Stimulated activated CD4-positive, alpha-beta T cell treated with anti-CD3 and anti-CD28 coated beads, Interleukin-4, amount 100 ng/mL, for 4 hours (primary cell): Measurements from ENCODE around the gene BRINP3.

Experiments
- DNase-seq, 2 experiments: peaks; one replicate each; pipeline ENCODE4 v3.0.0-alpha.2; 2020

BRINP3 gene

DNA sequence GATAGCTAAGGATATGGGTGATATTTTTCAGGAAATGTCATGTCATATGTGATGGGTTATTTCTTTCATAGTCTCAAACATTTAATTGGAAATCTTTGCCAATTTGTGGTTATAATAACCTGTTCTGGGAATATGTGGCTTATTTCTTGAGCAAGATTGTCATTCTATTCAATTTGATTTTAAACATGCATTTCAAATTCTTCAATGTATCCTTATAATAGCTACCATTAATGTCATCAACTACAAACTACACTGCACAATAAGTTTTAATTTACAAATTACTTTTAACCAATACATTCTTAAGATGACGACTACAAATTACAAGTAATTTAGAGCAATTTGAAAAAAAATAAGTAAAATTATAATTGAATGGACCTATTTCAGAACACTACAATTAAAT lies 164.9 kb downstream of the BRINP3 start:
- no peak for DNase-seq

DNA sequence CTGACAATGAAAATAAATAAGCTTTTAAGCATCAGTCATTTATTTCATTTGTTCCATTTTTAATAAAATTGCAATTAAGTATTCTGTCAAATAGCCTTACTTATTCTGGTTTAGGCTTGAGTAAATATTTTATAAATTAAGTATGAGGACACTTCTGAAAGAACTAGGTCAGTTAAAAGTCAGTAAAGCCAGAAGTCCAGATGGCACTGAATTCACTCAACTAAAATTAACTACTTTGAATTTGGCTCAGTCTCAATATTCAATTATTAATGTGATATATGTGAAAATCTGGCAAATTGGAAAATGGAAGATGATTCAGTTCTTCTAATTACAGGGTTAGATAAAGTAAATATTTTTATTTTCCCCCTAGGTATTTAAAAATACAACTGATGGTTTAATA lies 174.2 kb downstream of the BRINP3 start:
- DNase-seq, result no peak

DNA sequence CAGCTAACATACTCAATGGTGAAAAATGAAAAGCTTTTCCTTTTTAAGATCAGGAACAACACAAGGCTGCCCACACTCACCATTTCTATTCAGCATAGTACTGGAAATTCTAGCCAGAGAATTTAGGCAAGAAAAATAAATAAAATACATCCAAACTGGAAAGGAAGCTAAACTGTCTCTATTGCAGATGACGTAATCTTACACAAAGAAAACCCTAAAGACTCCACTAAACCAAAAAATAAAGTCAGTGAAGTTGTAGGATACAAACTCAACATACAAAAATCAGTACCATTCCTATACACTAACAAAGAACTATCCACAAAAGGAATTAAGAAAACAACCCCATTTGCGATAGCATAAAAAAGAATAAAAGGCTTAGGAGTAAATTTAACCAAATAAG lies 181.2 kb downstream of the BRINP3 start:
- DNase-seq, result no peak

DNA sequence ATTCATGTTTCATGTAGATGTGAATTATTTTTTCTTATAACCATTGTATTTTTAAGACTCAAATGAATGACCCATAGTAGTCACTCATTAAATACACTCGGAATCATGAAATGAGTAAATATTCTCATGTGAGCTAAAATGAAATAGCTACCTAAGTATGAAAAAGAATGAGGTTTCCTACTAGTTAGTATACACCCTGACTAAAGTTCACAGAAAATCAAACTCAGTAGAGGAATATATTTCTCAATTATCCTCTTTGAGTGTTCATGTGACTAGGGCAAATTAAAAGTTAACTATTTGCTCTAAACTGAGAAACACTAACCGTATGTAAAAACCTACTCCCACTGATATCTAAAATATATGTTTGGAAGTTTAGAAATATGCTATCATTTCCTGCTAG lies 187.8 kb downstream of the BRINP3 start:
- DNase-seq, result no peak

DNA sequence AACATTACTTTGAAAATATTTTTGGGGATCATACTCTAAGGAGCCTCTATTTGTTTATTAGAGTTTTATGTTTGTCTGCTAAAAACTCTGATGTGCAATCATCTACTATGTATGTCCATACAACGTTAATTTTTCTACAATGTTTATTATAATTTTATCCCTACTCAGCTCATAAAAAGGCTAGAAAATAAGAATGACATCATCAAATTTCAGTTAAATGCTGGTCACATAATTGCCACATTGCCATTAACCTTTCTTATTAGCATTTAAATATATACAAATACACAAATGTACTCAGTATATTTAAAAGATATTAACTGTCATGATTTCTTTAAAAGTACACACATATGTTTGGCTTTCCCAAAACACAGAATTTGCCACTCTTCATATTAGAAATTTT lies 191.6 kb downstream of the BRINP3 start:
- DNase-seq, result no peak

DNA sequence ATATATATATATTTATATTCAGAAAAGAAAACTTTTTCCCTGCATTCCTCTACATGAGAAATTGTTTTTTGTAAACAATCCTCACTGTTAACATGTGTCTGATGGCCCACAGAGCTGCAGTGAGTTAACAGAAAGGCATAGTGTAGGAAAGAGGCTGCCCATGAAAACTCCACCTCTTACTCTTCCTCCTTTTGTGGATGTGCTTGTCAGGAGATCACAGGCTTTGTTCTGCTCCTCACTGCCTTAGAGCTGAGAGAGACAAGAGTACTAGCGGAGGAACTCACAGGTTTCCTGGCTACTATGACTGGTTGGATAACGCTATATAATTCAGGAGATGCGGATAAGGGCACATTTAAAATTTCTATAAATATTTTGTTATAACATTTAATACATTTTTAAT lies 200.6 kb downstream of the BRINP3 start:
- DNase-seq, result no peak

DNA sequence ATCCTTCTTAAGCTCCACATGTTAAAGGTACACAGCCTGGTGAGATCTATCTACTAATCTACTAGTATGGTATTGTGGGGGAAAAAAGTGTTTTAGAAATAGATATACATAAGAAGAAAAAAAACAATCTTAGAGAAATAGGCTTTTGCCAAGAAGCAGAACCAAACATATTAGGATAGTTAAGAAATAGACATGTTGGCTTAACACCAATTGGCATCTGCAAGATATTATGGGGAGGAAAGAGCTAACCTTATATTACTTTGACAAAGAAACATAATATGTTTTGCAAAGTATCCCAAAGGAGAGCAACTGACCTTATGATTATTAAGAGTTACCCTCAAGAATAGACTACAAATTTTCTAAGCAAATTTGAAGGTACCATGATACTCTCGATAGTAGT lies 202.9 kb downstream of the BRINP3 start:
- no peak for DNase-seq

DNA sequence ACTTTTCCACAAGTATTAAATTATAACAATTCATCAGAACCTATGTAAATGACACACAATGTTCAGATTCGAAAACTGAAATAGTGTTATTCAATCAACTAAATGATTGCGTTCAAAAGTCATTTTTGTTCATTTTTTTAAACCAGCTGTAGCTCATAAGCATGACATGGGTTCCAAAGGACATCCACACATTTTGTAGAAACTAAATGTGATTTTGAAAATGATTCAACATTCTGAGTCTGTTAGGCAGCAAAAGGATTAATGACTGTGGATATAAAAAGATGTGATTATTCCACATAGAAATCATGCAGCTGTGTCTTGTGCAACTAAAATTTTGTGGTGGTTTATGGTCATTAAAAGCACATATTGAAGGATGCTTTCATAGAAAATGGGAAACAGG lies 204.5 kb downstream of the BRINP3 start:
- no peak for DNase-seq

DNA sequence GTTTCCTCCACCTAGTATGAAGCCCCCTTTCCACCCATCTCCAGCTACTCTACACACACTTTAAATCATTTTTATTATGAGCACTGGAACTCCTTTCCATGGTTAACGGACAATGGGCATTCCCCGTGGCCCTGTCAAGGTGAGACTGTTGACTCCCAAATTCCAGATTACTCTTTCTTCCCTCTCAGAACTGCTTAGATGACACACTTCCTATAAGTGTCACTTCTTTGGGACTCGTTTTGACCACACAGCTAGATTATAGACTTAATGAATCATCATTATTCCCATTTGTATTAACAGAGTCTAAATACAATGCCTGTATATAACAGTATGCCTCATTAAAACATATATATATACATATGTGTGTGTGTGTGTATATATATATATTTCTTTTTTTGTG lies 215.1 kb downstream of the BRINP3 start:
- DNase-seq, result no peak

DNA sequence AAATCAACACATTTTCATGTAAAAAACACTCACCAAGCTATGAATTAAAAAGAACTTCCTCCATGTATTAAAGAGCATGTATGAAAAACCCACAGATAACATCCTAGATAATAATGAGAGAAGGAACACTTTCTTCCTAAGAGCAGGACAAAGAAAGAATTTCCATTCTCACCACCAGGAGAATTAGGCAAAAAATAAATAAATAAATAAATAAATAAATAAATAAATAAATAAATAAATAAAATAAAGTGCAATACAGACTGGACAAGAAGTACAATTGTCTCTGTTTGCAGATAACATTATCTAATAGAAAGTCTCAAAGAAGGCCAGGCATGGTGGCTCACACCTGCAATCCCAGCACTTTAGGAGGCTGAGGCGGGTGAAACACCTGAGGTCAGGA lies 218.2 kb downstream of the BRINP3 start:
- no peak for DNase-seq

DNA sequence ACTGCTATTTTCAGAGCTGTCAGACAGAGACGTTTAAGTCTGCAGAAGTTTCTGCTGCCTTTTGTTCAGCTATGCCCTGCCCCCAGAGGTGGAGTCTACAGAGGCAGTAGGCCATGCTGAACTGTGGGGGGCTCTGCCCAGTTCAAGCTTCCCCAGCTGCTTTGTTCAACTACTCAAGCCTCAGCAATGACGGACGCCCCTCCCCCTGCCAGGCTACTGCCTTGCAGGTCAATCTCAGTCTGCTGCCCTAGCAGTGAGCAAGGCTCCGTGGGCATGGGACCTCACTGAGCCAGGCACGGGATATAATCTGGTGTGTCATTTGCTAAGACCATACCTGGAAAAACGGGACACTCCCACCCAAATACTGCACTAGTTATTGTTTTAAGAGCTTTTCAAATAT lies 219.7 kb downstream of the BRINP3 start:
- no peak for DNase-seq

DNA sequence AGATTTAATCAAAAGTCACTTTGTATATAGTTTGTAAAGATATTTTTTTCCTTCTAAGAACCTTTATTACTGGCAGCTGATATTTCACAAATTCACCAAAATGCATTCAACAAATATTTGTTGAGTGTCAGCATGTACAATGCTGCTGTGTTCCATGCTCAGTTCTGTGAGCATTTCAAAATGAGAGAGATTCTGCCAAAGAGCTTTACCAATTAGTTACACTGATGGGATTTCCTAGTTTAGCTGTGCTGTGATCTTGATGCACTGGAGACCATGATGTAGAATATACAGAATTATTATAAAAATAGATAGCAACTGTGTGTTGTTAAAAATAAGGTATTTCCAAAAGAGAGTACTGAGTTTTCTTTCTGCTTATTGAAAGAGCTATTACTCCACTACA lies 225.6 kb downstream of the BRINP3 start:
- DNase-seq, result no peak

DNA sequence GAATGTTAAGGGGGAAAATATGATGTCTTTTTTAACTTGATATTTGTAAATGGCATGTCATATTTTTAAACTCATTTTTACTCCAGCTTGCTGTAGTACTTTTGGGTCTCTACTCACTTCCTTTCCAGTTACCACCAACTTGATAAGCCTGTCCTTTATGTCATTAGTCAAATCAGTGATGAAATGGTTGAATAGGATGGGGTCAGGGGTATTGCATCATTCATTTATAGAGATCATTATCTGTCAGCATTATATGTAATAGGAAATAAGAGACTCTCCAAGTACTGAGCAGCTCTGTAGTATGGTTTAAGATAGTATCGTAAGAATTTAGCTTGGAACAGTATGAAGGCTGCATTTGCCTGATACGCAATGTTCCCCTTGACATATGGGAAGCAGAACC lies 227.3 kb downstream of the BRINP3 start:
- no peak for DNase-seq

DNA sequence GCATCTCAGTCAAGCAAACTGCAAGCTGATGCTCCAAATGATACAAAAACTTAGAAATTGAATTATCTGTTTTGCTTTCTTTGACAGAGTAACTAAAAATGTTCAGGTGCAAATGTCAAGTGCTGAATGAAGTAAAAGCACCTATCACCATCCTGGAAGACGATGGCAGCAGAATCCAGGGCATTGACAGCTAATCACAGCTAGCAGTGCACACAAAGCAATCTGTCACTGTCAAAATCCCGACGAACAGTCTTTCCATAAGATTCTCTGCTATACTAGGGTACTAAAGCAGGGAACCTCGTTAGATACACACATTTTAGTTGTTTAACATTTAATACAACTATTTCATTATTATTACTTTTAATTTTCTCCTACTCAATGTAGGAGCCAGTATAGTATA lies 233.3 kb downstream of the BRINP3 start:
- no peak for DNase-seq

DNA sequence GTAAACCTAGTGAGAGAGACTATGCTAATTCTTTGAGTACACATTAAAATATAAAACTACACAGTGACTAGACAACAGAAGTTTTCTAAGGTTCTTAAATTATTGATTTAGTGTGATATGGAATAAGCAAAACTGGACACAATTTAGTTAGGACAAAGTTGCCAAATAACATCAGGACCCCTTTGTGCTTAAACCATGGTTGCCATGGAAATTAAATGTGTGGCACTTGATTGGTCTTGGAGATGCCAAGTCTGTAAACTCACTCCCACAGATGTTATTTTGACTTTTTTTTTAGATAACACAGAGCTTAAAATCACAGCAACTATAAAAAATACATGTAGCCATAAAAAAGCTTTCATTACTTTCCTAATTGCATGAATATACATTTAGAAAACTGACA lies 234.6 kb downstream of the BRINP3 start:
- DNase-seq, result no peak

DNA sequence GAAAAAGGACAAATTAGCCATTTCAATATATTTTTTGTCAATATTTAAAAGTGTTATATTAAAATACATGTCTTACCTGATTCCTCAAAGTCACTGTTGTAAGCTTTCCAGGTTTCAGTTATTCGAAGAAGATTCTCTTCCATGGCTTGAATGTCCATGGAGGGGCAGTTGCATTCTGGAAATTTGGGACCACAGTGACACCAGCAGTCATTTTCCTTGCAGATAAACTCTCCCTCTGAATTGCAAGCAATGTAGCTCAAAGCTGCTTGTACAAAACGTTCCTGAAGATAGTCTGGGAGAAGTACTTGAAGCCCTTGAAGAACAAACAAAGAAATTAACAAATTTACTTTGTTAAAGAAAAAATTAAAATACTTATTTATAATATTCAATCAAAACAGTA lies 251.7 kb downstream of the BRINP3 start:
- no peak for DNase-seq

DNA sequence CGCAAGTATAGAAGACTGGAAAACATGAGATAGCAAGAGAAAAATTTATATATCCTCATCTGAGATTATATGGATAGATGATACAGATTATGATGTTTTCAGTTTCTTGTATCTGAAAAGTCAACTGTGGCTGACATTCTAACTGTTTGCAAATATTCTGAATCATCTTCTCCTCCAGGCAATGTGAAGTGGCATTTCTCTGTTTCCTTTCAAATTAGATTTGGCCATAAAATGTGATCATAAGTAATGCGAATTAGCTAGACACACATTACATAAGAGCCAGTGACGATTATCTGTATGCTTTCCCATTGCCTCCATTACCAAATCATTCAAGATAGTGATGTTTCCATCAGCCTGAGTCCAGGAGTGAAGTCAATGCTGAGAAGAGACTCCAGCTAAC lies 265.2 kb downstream of the BRINP3 start:
- no peak for DNase-seq

DNA sequence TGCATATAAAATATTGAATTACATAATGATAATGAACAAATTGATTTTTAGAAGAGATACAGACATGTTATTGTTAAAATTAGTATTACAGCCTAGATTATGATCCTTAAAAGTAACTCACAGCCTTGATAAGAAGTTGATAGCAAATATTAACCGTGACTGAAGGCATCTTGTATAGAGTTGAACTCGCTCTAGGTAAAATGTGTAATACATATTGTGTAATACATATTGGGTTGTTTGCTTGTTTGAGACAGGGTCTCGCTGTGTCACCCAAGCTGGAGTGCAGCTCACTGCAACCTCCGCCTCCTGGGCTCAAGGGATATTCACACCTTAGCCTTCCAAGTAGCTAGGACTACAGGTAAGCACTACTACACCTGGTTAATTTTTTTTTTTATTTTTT lies 269.9 kb downstream of the BRINP3 start:
- DNase-seq, result no peak

DNA sequence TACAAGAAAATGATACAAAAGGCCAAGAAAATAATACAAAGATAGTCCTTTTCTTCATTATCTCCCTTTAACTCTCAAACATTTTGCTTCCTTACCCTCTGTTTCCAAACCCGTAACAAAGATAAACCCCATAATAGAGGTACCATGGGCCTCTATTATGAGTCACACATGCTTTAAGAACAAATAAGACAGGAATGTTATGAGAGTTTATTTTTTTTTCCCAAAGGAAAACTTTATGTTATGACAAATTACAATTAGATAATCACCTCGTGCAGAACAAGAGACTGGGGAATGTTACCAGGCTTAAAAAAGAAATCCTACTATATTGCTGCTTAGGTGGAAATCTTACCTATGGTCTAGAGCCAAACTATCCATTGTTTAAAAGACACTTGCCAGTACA lies 272.0 kb downstream of the BRINP3 start:
- no peak for DNase-seq

DNA sequence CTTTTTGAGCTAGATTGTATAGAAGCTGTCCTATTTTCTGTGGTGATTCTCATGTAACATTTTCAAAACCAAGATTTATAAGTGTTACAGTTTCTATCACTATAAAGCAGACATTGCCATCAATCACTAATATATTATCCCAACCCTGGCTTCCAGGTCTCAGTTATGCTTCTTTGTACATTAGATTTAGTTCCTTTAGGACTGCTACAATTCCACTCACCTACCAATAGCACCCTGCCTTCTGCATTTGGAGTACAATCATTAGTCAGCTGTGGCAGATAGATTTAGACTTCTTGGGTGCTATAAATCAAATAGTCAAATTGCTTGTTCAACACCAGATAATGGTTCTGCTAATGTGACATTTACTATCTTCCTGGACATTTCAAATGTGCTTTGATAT lies 281.6 kb downstream of the BRINP3 start:
- no peak for DNase-seq

DNA sequence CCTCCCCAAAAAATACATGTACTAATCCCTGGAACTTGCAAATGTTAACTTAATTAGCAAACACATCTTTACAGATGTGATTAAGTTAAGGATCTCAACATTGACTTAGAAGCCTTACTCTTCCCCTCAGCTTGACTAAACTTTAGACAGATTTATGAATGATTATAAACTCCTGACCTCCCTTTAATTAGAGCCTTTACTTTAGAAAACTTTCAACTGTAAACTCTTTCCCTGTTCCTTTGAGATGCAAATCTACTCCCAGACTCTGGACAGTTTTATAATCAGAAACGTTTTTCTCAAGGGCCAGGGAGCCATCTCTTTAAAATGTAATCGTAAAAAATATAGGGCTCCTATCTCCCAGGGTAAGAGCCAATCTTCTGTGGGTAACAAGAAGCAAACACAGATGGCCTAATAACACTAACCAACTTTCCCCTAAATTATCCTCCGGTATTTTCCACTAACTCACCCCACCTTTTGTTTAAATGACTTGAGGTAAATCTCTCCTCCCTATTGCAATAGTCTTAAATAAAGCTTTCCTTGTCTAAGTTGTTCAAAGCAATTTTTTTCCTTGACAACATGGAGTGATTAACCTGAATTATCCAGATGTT lies 284.1 kb downstream of the BRINP3 start:
- DNase-seq, result no peak

DNA sequence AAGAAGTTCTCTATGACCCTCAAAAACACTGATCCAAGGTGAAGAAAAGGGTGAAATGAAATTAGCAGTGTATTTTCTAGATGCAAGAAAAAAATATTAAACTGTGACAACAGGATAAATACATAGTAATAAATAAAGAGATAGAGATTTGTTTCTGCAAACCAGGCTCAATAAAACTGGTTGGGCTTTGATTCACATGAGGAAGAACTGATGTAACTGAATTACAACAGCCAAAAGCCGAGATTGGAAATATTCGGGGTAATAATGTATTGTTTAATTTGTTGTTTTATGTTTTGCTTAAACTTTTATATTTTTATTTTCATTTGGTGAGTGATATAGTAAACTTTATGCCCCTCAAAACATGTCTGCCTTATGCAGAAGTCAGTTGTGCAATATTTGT lies 285.0 kb downstream of the BRINP3 start:
- no peak for DNase-seq

DNA sequence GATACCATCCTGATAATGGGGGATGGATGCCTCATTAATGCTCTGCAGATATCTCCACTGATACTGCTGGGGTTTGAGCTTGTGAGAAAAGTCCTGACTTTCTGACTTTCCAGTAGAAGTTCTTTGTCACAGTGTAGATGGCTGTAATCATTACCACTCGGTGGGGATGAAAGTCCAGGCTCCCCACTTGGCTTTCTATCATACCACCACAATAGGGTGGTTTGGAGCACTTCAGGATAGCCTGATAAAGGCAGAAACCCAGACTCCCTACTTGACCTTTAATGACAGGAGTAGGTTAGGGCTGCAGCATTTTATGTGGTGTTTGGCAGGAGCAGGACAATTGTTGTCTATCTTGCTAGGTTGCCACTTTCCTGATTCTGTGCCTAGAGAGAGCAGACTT lies 294.1 kb downstream of the BRINP3 start:
- DNase-seq, result no peak

DNA sequence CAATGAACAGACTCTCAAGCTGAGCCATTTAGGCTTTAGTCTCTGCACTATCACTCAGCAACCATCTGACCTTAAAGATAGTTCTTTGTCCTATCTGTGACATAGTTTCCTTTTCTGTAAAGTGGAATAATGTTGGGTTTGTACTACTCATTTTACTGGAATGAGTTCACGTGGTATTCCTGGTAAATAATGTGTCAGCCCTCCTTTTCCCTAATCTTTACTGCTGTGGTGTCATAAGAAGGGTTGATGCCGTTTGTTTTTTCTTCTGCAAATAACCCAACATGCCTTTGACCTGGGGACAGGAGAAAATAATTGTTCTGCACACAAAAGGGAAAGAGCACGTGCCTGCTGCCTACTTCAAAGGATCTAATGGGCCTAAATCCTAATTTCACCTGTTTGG lies 297.8 kb downstream of the BRINP3 start:
- DNase-seq, result no peak

DNA sequence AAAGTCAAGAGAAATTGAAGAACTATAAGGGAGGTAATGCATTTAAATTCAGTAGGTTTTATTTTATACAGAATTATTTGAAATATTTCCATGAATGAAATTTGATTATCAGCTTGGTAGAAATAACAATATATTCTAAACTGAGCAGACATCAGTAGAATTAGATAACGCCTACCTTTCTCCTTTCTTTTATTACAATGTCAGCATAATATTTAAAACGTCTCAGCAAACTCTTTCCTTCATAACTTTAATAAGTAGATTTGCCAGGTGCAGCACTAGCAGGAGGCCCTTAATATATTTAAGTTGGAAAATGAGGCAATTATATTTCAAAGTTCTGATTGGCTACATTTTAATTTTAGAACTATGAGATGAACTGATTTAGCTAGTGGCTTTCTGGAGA lies 298.8 kb downstream of the BRINP3 start:
- DNase-seq, result no peak

DNA sequence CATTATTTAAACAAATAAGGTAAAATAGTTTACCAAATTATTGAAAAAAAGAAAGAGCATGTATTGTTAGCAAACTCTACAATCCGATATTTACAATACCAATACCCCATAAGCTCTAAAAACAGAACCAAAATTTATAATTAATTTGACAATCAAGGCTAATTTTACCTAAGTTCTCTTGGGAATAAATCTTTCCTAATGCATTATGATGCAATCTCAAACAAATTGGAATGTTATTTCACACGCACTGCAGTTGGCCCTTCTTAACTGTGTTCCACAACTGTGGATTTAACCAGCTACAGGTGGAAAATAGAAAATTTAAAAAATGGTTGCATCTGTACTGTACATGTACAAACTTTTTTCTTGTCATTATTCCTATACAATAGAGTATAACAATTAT lies 300.1 kb downstream of the BRINP3 start:
- no peak for DNase-seq
